H1 (cell line): Measurements from ENCODE around the gene MYO1A. TPM values are rescaled to one million over a fixed set of nuclear protein-coding genes. Genes with fewer than 3 reads are reported as not detected.

Experiments used
- PHF8 ChIP-seq: fragments of 200-600 bp; sonication (generic); conservative IDR thresholded peaks from 2 replicates; pipeline ENCODE4 v1.7.1; 2012; ENCODE audit warnings: low read depth, mild to moderate bottlenecking, inconsistent platforms, low read length, moderate library complexity
- SP1 ChIP-seq: IDR thresholded peaks from 2 replicates; pipeline ENCODE4 v1.6.1; 2011; ENCODE audit warnings: low read depth, low read length
- polyA plus RNA-seq, 7 experiments: library from polyadenylated mRNA; depleted of rRNA in 3 of 7; stranded (reverse) in 5 of 7; unstranded in 2 of 7; fragments of >200 nt in 5 of 7; fragments of 200-250 nt in 2 of 7; gene quantifications; 1 replicate in 5 of 7; 2 replicates in 1 of 7; 4 replicates in 1 of 7; pipeline versions ENCODE4 v1.2.1 to v1.2.3, GENCODE V29; 2011 to 2013; ENCODE audit warnings: missing spikeins in 2 of 7, mixed read lengths in 2 of 7
- total RNA-seq: library from RNA; stranded (reverse); fragmentation: NEBNext Ultra II Directional; extraction: Animal tissue kit (Norgen Biotek cat#: 25700); gene quantifications from 2 replicates; pipeline ENCODE4 v1.2.1, GENCODE V29; 2021

Gene MYO1A
- total and polyA plus RNA-seq, 2 of the 8 experiments (the other 6 are each of a cell fraction or from before 2014, with no cell fraction given): 0.54 to 0.77 TPM

DNA sequence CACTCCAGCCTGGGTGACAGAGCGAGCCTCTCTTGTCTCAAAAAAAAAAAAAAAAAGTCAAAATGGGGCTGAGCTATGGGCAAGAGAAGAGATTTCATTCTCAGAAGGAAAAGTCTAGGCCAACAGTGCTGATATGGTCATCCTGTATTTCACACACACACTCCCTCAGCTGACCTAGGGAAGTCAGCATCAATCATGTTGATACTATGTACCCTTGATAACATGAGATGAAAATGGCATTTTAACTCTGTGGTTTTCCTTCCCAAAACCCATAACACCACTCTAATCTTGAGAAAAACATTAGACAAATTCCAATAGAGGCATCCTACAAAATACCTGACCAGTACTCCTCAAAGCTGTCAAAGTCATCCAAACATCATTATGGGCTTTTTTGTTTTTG is 30.9 kb upstream of the MYO1A start (continued):
- TF ChIP-seq PHF8 (no peak), SP1 (no peak)
